Renal cortical epithelial cell (primary cell): ENCODE results near the gene DCAF8L1. TPM values are rescaled to one million over a fixed set of nuclear protein-coding genes. Genes with fewer than 3 reads are reported as not detected.
A peak's percentile ranks its signal among the peaks of the same experiment; 100 is the strongest.
"Not testable (repeated sequence)": the region's sequence is repeated elsewhere in the genome, so short reads cannot be mapped to it uniquely, and the experiment has no call there.

ENCODE experiments used
- DNase-seq: peaks from one replicate; pipeline ENCODE4 v3.0.0-alpha.2; 2011; ENCODE audit warnings: low read depth
- total RNA-seq: library from RNA; depleted of rRNA; stranded (reverse); fragments of >200 nt; gene quantifications from 2 replicates; pipeline ENCODE4 v1.2.3, GENCODE V29; 2014

The DCAF8L1 gene
- not detected in 2 replicates for total RNA-seq

DNA sequence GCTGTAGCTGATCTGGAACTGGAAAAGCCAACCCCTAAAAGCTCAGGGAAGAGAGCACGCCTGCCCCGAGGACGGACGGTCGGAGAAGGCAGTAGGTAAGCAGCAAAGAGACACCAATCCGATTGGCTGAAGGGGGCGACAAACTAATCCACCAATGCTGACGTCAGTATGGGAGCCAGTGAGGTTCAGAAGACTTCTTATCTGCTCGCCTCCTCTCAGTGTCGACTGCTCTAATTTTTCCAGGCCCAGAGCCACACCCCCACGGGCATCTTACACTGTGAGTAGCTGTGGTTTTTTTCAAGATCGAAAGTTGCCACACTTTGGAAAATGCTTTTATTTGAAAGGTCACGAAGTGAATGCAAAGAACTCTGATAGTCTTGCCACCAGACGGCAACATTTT is at the start of gene DCAF8L1:
TSS of gene DCAF8L1 (minus strand) at position 101 of the 400 bp plus-strand sequence. CDS start 115 bp downstream, outside the sequence.
- DNase-seq: no peak

DNA sequence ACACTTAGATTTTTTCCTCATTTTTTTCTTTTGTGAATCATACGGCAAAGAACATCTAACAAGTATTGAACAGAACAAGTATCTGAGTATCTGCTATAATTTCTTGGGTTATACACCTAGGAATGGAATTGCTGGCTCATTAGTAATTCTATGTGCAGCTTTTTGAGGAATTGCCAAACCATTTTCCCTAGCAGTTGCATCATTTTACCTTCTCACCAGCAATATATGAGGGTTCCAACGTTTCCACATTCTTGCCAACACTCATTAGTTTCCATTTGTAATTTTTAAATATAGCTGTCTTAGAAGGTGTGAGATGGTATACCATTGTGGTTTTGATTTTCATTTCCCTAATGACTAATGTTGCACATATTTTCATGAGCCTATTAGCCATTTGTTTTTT is 41.1 kb upstream of the DCAF8L1 start:
- DNase-seq: peak; percentile 0

DNA sequence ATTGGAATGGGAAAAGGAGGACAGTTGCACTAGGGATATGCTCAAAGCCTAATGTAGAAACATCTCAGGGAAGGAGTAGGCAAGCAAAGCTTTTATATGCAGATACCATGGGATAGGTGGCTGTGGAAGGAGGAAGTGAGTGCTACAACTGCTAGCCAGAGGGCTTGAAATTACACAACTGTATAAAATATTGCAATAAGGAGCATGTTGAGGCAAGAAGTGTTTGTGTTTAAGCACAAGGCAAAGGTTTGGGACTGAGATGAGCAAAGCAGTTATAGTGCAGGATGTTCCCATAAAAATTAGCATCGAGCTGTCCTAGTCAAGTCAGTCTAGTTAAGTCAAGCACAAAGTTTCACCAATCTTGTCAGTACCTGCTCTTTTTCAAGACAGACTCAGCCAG is 35.6 kb upstream of the DCAF8L1 start:
- DNase-seq: no peak

DNA sequence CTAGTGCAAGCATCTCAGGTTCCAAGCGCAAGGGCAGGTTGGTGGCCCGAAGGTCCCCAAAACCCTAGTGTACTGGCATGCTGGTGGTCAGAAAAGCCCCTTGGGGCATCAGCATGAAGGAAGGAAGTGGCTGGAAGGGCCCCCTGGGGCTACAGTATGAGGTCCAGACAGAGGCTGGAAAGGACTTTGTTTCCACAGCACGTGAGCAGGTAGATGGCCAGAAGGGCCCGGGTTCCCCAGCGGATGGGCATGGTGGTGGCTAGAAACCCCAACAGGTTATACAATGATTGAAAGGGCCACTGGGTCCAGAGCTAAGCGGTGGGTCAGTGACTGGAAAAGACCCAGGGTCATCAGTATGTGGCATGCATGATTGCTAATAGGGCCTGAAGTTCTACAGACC is 34.7 kb upstream of the DCAF8L1 start:
- no peak for DNase-seq

DNA sequence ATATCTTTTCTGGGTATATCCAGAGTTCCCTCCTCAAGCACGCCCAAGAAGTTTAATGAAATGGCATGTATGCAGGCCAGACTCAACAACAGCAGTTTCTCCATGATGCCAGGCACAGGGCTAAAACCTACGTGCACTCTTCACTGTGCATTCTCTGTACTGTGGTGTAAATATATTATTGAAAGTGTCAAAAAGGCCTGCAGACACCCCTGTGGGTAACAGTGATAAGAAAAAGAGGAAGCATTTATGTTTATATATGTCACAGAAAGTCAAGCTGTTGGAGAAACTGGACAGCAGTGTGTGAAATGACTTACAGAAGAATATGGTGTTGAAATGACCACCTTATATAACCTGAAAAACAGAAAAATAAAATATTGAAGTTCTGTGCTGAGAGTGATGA is 29.6 kb upstream of the DCAF8L1 start:
- no peak for DNase-seq

DNA sequence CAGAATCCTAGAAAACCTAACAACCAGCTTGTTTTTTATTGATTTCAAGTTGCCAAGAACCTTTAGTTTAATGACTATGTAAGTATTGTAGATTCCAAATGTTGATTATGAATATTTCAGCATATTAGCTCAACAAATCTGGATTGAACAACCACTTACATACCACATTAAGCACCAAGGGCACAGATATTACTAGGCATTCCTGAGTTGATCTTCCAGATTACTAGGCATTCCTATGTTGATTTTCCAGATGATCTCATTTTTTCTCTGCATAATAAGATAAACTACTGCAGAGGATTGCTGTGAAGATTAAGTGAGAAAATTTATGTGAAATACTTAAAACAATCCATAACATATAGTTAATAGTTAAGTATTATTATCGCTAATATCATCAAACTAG is 17.4 kb upstream of the DCAF8L1 start:
- no peak for DNase-seq

DNA sequence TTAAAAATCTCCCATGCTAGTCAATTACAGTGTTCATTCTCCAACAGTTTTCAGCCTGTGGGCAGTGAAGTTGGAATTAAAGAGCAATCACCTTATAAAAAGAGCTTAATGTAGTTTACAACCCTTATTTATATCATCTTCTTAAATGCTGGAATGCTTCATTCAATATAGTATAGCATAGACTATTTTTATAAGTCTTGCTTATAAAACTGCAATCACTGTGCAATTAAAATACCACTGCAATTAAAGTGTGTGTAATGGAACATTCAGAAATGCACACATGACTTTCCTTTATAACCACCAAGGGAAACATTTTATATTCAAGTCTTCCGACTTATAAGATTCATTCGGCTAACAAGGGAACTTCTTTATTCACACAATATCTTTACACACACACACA is 16.4 kb upstream of the DCAF8L1 start:
- DNase-seq: no peak

DNA sequence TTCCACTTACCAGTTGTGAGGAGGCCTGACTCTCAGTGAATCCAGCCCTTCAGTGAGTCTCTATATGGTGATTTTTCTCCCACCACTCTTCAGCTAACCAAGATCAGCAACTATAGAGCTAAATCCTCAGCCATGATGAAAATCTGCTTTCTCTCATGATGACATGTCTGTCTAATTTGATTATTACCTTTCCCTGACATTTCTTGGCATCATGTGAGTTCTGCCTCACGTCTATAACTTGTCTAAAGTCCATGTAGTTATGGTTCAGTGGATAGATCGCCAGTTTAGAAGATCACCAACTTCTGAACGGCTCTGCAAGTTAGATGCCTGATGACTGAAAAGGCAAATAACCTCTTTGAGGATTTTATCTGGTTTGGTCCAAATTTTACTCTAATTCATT is 14.9 kb upstream of the DCAF8L1 start:
- no peak for DNase-seq

DNA sequence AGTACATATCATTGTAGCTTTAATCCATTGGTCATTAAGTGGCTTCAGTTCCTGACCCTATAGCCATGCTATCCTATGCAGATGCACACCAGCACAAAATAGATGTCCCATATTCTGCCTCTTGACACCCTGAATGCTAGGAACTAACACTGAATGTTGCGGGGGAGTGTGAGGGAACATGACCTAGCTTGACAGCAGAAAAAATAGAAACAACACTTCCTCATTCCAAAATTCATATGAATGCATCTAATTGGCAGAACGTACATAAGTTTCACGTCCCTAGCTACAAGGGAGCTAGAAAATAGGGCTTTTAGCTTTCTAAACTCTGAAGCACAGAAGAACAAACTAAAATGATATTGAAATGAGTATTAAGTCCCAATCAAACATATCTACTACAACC is 14.4 kb upstream of the DCAF8L1 start:
- no peak for DNase-seq

DNA sequence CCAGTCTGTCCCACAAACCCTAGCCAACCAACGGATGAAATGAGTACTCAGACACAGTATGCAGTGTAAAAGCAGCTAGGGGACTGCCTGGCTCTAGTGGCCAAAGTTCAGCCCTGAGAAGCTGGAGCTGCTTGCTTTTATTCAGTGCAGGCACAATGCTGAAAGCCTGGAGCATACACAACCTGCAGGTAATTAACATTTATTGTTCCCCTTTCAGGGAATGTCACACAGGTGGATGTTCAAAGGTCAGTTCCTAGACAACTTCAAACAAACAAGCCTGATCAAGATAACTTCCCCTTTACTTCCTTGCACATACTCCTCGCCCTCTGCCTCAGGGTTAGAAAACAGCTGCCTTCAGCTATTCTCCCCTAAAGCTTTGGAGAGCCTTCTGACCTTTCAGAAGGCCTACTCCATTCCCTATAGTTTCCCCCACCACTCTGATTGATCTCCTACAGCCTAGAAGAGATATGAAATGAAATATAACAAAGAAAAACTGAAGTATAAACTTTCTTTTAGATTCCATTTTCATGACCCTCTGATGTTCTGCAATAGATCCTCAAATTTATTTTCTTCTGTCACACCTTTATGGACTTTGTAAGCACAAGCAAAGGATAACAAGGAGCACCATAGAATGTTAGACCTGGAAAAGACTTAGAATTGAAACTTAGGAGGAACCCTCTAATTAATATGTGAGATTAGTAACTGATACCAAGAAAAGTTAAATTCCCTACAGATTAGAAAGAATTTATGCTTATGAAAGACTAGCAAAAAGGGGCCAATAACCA is 6.8 kb upstream of the DCAF8L1 start:
- DNase-seq: no peak

DNA sequence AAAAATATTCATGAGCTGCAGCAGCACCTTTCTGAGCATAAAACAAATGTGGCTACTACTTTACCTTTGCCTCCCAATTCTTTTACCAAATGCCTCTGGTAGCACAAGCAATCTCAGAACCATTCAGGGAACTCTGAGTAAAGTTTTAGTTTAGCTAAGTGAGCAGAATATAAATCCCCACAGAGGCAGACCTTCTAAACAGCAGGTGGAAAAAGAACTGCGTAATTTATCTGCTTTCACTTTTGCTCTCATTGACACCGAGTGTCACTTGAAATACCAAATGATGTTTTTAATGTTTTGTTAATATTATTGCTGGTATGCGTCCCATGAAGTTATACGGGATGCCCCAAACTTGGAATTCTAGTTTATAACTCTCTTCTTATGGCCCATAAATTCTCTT is 4.3 kb downstream of the DCAF8L1 start:
- DNase-seq: not testable (repeated sequence)

DNA sequence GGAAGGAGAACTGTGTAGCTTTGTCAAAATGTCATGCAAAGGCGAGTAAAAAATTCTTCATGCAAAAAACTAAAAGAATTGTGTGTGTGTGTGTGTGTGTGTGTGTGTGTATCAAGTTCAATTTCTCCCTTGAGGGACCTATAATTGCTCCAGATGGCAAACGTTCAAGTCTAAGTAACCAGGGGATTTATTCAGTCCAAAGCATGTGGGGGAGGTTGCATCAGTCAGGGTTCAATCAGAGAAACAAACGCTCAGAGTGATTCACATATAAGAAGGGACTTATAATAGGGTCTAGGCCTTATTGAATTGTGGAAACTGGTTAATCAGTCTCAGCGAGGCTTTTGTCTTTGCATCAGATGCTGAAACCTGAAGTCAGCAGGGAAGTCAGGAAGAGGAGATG is 5.0 kb downstream of the DCAF8L1 start:
- no peak for DNase-seq

DNA sequence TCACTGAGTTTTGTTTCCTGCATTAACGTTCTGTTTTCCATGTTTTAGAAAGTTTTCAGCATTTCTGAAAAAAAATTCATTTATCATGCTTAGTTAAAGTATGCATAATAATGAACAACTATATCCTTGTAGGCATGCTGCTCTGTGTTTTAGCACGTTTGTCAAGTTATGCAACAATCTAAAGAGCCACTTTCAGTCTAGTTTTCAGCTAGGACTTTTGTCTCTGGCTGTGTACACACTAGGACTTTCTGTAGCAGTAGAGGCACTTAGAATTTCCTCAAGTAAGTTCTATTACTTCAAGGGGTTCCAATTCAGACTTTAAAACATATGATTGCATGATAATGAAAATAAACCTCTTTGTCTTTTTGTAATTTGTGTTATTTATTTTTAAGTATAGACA is 12.4 kb downstream of the DCAF8L1 start:
- DNase-seq: no peak

DNA sequence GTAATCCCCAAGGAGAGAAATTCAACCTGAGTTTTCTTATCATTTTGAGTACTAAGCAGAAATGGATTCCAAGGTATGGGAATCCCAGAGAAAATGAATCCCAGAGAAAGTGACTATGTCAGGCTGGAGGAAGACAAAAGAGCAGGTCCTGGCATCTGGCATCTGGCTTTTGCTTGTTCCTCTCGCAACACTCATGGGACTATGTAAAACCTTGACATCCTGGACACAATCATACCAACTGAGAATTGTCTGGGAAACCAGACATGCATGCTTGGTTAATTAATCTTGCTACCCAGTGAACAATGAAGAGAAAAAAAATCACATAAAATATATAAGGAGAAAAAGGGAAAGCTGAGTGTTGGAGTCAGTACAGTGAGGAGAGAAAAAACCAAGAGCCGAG is 12.9 kb downstream of the DCAF8L1 start:
- DNase-seq: peak; percentile 48

DNA sequence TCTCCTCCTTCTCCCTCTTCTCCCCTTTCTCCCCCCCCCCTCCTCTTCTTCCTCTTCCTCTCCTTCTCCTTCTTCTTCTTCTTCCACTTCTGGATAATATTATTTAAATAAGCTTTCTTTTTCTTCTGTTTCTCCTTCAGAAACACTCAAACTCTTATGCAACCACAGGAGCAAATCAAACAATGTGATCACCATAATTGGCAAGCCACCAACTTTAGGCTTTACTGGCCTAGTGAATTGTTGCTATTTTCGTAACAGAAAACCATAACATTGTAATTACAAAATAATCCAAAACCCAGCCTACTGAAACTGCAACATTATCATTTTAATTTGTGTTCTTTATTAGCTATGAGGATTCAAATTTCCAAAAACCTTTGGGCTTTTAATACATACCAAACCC is 14.3 kb downstream of the DCAF8L1 start:
- DNase-seq: peak; percentile 73

DNA sequence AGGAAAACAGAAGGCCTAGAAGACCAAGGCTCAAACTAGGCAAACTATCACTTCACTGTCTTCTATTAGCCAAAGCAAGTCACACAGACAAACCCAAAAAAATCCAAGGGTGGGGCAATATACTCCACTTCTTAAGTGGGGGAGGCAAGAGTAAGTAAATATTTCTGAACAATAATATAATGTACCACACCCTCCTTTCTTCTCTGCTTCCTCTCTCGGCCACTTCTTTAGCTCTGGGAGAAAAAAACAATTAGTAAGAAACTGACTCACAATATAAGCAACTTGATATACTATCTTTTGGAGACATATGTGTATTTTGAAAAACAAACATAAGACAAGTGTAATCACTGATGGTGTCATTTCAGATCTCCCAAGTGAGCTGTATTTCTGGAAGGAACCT is 14.8 kb downstream of the DCAF8L1 start:
- no peak for DNase-seq

DNA sequence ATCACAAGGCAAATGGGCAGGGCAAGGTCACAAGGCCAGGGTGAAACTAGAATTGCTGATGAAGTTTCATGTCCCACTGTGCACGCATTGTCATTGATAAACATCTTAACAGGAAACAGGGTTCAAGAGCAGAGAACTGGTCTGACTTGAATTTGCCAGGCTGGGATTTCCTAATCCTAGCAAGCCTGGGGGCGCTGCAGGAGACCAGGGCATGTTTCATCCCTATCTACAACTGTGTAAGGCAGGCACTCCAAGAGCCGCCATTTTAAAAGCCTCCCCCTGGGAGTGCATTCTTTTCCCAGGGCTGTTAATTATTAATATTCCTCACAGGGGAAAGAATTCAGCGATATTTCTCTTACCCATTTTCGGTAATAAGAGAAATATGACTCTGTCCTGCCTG is 15.9 kb downstream of the DCAF8L1 start:
- not testable (repeated sequence) for DNase-seq

DNA sequence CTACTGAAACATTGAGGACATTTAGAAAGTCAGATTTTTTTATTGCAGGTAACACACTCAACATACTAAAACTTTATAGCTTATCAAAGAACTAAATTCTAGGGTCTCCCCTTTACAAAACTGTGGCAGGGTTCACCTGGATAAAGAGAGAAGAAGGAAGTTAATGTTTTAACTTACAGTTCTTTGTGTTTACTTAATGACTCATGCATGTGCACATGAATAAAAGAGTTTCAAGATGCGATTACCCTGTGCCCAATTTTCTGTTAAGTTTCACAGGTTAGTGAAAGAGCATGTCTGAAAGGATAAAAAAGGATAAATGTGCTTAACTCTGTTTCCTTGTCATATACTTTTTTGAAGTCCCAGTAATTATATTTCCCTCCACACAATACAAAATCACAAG is 16.8 kb downstream of the DCAF8L1 start:
- DNase-seq: peak; percentile 57

DNA sequence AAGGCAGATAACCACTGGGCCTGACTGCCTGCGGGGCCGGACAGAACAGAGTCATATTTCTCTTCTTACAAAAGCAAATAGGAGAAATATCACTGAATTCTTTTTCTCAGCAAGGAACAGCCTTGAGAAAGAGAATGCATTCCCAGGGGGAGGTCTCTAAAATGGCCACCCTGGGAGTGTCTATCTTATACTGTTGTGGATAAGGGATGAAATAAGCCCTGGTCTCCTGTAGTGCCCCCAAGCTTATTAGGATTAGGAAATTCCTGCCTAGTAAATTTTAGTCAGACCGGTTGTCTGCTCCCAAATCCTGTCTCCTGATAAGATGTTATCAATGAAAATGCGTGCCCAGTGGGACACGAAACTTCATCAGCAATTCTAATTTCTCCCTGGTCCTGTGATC is 20.8 kb downstream of the DCAF8L1 start:
- DNase-seq: not testable (repeated sequence)

DNA sequence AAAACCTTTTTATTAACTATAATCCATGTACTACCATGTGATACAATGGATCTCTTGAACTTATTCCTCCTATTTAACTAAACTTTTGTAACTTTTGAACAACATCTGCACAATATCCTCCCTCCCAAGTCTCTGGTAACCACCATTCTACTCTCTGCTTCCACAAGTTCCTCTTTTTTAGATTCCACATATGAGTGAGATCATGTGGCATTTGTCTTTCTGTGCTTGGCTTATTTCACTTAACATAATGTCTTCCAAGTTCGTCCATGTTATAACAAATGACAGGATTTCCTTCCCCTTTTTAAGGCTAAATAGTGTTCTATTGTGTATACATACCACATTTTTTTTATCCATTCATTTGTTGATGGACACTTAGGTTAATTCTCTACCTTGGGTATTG is 28.1 kb downstream of the DCAF8L1 start:
- no peak for DNase-seq

DNA sequence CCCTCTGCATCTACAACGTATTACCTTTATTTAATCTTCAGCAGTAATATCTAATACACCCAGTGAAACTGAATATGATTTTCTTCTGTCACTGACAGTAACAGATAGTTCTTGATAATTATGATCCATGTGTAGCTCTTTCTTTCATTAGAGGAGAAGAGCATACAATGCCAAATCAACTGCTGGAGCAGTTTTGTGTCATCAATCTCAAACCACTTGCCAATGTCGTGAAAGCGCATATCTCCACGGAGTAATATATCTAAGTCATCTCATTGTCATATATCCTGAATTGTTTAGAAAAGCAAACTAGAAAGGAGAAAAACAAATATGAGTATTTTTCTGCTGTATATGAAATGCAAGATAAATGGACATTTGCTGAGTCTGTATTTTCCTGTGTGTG is 47.9 kb downstream of the DCAF8L1 start:
- DNase-seq: no peak
